A549 (cell line): ENCODE data around the gene C8B. TPM values are rescaled to one million over a fixed set of nuclear protein-coding genes. Genes with fewer than 3 reads are reported as not detected.

Experiments used
- ATAC-seq, 2 experiments: fragments of 200-7000 bp in 1 of 2; fragments of >200 bp in 1 of 2; cut with Nextera tagmentation in 1 of 2; cut with Tn5 transposase in 1 of 2; 3 replicates each; pipeline versions ENCODE4 v1.8.0 to v1.9.1; 2018 to 2020; ENCODE audit warnings: mild to moderate bottlenecking in 1 of 2, moderate library complexity in 1 of 2
- CTCF ChIA-PET: fragments of 300-600 bp; sonication (Branson Sonifier 250); formaldehyde crosslinking; extraction: SDS; loops from one replicate; lab custom pipeline; 2021; ENCODE audit warnings: antibody characterized with exemption, inconsistent platforms; lab: Yijun Ruan, JAX
- POLR2A ChIA-PET: fragments of 350-600 bp; formaldehyde crosslinking; extraction: SDS; loops from one replicate; lab custom pipeline; 2021; ENCODE audit warnings: antibody characterized with exemption, inconsistent platforms; lab: Yijun Ruan, JAX
- DNase-seq, 2 experiments: peaks; one replicate each; pipeline versions ENCODE4 v3.0.0 to v3.0.0-alpha.2; 2011 to 2016; ENCODE audit warnings: low read depth in 1 of 2, low spot score in 1 of 2
- FAIRE-seq: peaks from 2 replicates; lab custom pipeline; 2011; peaks lifted over from hg19 to GRCh38; lab: Jason Lieb, UNC
- H3K27ac ChIP-seq, 2 experiments: fragments of >200 bp; sonication (Bioruptor Twin); formaldehyde crosslinking; 3 replicates each; pipeline ENCODE4 v1.5.1; 2016 to 2017
- H3K4me1 ChIP-seq: fragments of >200 bp; sonication (Bioruptor Twin); formaldehyde crosslinking; 3 replicates; pipeline ENCODE4 v1.6.1; 2016
- H3K4me2 ChIP-seq: fragments of >200 bp; sonication (Bioruptor Twin); formaldehyde crosslinking; 3 replicates; pipeline ENCODE4 v1.6.1; 2016
- H3K4me3 ChIP-seq: fragments of >200 bp; sonication (Bioruptor Twin); formaldehyde crosslinking; 3 replicates; pipeline ENCODE4 v1.5.1; 2016
- H3K9me3 ChIP-seq: fragments of >200 bp; sonication (Bioruptor Twin); formaldehyde crosslinking; 3 replicates; pipeline ENCODE4 v1.6.1; 2016
- CBX2 ChIP-seq: fragments of 200-600 bp; sonication (generic); IDR thresholded peaks from 2 replicates; pipeline ENCODE4 v1.6.1; 2016; ENCODE audit warnings: low read depth, mild to moderate bottlenecking, borderline replicate concordance
- EHMT2 ChIP-seq: fragments of 200-600 bp; sonication (generic); IDR thresholded peaks from 2 replicates; pipeline ENCODE4 v1.6.1; 2016; ENCODE audit warnings: antibody characterized with exemption, low read depth, mild to moderate bottlenecking, moderate library complexity
- GATA3 ChIP-seq: IDR thresholded peaks from 2 replicates; pipeline ENCODE4 v1.6.1; 2012; ENCODE audit warnings: borderline replicate concordance
- HDAC2 ChIP-seq: fragments of 200-600 bp; sonication (generic); IDR thresholded peaks from 2 replicates; pipeline ENCODE4 v1.6.1; 2016
- HMGXB4 ChIP-seq: fragments of 250-450 bp; sonication (Bioruptor Pico); IDR thresholded peaks from 2 replicates; pipeline ENCODE4 v1.5.0; 2021; ENCODE audit warnings: mild to moderate bottlenecking, moderate library complexity, borderline replicate concordance
- HOXA7 ChIP-seq: fragments of 250-450 bp; sonication (Bioruptor Pico); IDR thresholded peaks from 2 replicates; pipeline ENCODE4 v1.5.0; 2020; ENCODE audit warnings: mild to moderate bottlenecking, moderate library complexity
- HOXB13 ChIP-seq: fragments of 250-450 bp; sonication (Bioruptor Pico); IDR thresholded peaks from 2 replicates; pipeline ENCODE4 v1.5.0; 2020; ENCODE audit warnings: low read depth, mild to moderate bottlenecking, moderate library complexity
- MYC ChIP-seq: IDR thresholded peaks from 2 replicates; pipeline ENCODE4 v1.6.1; 2012; ENCODE audit warnings: mild to moderate bottlenecking, inconsistent platforms, low read length, improper control_type of control experiment, borderline replicate concordance
- NPAS2 ChIP-seq: fragments of 250-450 bp; sonication (Bioruptor Pico); IDR thresholded peaks from 2 replicates; pipeline ENCODE4 v1.8.0; 2022; ENCODE audit warnings: mild to moderate bottlenecking, moderate library complexity, borderline replicate concordance
- NR3C1 ChIP-seq: fragments of >200 bp; sonication (Bioruptor Twin); formaldehyde crosslinking; IDR thresholded peaks from 3 replicates; pipeline ENCODE4 v1.6.1; 2017
- PBX3 ChIP-seq: IDR thresholded peaks from 2 replicates; pipeline ENCODE4 v1.6.1; 2012
- RARB ChIP-seq: fragments of 250-450 bp; sonication (Bioruptor Pico); IDR thresholded peaks from 2 replicates; pipeline ENCODE4 v1.8.0; 2021; ENCODE audit warnings: mild to moderate bottlenecking, moderate library complexity
- RCOR1 ChIP-seq: fragments of 150-350 bp; IDR thresholded peaks from 2 replicates; pipeline ENCODE4 v1.6.1; 2014; ENCODE audit warnings: antibody characterized with exemption, low read length, low read depth
- TFCP2L1 ChIP-seq: fragments of 250-450 bp; sonication (Bioruptor Pico); IDR thresholded peaks from 2 replicates; pipeline ENCODE4 v1.5.0; 2021; ENCODE audit warnings: mild to moderate bottlenecking
- ZFP36 ChIP-seq: fragments of 450-650 bp; IDR thresholded peaks from 2 replicates; pipeline ENCODE4 v1.6.1; 2014; ENCODE audit warnings: borderline replicate concordance; ENCODE audit not compliant: partially characterized antibody
- ZNF302 ChIP-seq: fragments of 250-450 bp; sonication (Bioruptor Pico); IDR thresholded peaks from 2 replicates; pipeline ENCODE4 v1.9.0; 2021; ENCODE audit warnings: inconsistent platforms, mild to moderate bottlenecking, moderate library complexity
- ZSCAN20 ChIP-seq: fragments of 250-450 bp; sonication (Bioruptor Pico); IDR thresholded peaks from 2 replicates; pipeline ENCODE4 v1.8.0; 2022; ENCODE audit warnings: mild to moderate bottlenecking, moderate library complexity
- WGBS: methylation state at CpG from one replicate; pipeline ENCODE4 v1.1.6; 2017; ENCODE audit errors: missing lambda C conversion rate; 5-methylcytosine and 5-hydroxymethylcytosine counted together
- polyA plus RNA-seq, 4 experiments: library from polyadenylated mRNA; depleted of rRNA in 3 of 4; stranded (reverse); fragments of >200 nt; fragmentation: RNase III in 1 of 4; extraction: RNeasy Plus Mini Kit Qiagen cat#74134 plus additional on column Dnase treatment in 1 of 4; gene quantifications; 2 replicates in 3 of 4; 3 replicates in 1 of 4; pipeline ENCODE4 v1.2.3, GENCODE V29; 2011 to 2017
- TF ChIP-seq, protein P1 (sequence below): fragments of 150-350 bp; IDR thresholded peaks from 2 replicates; pipeline ENCODE4 v1.6.1; 2014; ENCODE audit warnings: low read depth, mild to moderate bottlenecking, low read length
- TF ChIP-seq, protein P2 (sequence below): fragments of >200 bp; sonication (Bioruptor Twin); formaldehyde crosslinking; IDR thresholded peaks from 2 replicates; pipeline ENCODE4 v1.6.1; 2016
- TF ChIP-seq, protein P3 (sequence below): fragments of >200 bp; sonication (Bioruptor Twin); formaldehyde crosslinking; IDR thresholded peaks from 3 replicates; pipeline ENCODE4 v1.6.1; 2016
- TF ChIP-seq, protein P4 (sequence below): fragments of 250-450 bp; sonication (Bioruptor Pico); IDR thresholded peaks from 2 replicates; pipeline ENCODE4 v1.5.0; 2020; ENCODE audit warnings: low read depth, mild to moderate bottlenecking, moderate library complexity

C8B gene
- polyA plus RNA-seq, 2 of the 4 experiments (the other 2 are of a cell fraction): not detected

GRCh38 chr1:56916630-56917029 lies 49.2 kb downstream of the C8B start:
- H3K9me3 ChIP-seq: no peaks in the 10 kb centered on the region
- ATAC-seq (no peak), FAIRE-seq (no peak), DNase-seq (no peak)
- H3K4me1 ChIP-seq: no peaks in the 10 kb centered on the region
- no peak for TF ChIP-seq NR3C1
- TF ChIP-seq TFCP2L1 (CRISPR knock-in tag): no peak
- no peak for TF ChIP-seq EHMT2
- TF ChIP-seq ZSCAN20 (CRISPR knock-in tag): no peak
- no peak for TF ChIP-seq NPAS2 (CRISPR knock-in tag)
- no peak for TF ChIP-seq RARB (CRISPR knock-in tag)
- no peak for TF ChIP-seq CBX2
- no peak for TF ChIP-seq ZFP36
- TF ChIP-seq, protein P1, sequence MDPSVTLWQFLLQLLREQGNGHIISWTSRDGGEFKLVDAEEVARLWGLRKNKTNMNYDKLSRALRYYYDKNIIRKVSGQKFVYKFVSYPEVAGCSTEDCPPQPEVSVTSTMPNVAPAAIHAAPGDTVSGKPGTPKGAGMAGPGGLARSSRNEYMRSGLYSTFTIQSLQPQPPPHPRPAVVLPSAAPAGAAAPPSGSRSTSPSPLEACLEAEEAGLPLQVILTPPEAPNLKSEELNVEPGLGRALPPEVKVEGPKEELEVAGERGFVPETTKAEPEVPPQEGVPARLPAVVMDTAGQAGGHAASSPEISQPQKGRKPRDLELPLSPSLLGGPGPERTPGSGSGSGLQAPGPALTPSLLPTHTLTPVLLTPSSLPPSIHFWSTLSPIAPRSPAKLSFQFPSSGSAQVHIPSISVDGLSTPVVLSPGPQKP: no peak
- no peak for TF ChIP-seq ZNF302 (CRISPR knock-in tag)
- WGBS: 3% methylated on average over 3 of the region's 3 CpGs
- POLR2A ChIA-PET: no interaction called here
- H3K4me2 ChIP-seq: no peak overlapping the region
- CTCF ChIA-PET: interaction anchor here (0.9 kb wide), 1 partner anchor 708 kb away, joined by 3 read pairs; no protein-coding TSS in a partner anchor
- H3K4me3 ChIP-seq: no peak overlapping the region
- H3K27ac ChIP-seq: no peak overlapping the region

- ChIA-PET CTCF (interaction anchor here (0.9 kb wide), 1 partner anchor 708 kb away, joined by 3 read pairs; no protein-coding TSS in a partner anchor), POLR2A (no interaction called here)
- 0% methylated on average over 3 of the region's 4 CpGs for WGBS
These were observed 49.9 kb downstream of the C8B start for GRCh38 chr1:56915960-56916359.

GRCh38 chr1:56912325-56912724 lies 53.5 kb downstream of the C8B start:
- ChIA-PET CTCF (no interaction called here), POLR2A (no interaction called here)
- no peak overlapping the region for H3K27ac ChIP-seq
- H3K9me3 ChIP-seq: no peaks in the 10 kb centered on the region
- no peaks in the 10 kb centered on the region for H3K4me1 ChIP-seq
- no peak overlapping the region for H3K4me3 ChIP-seq
- WGBS: 37% methylated on average over 10 of the region's 12 CpGs
- ATAC-seq (no peak), FAIRE-seq (no peak), DNase-seq (no peak)
- no peak overlapping the region for H3K4me2 ChIP-seq
- TF ChIP-seq, protein P2, sequence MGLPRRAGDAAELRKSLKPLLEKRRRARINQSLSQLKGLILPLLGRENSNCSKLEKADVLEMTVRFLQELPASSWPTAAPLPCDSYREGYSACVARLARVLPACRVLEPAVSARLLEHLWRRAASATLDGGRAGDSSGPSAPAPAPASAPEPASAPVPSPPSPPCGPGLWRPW: no peak
- TF ChIP-seq, protein P1: no peak
- TF ChIP-seq RCOR1: no peak
- no peak for TF ChIP-seq ZNF302 (CRISPR knock-in tag)
- TF ChIP-seq HDAC2: no peak
- TF ChIP-seq MYC: no peak
- TF ChIP-seq GATA3: no peak
- no peak for TF ChIP-seq EHMT2
- no peak for TF ChIP-seq HMGXB4
- no peak for TF ChIP-seq HOXB13
- no peak for TF ChIP-seq HOXA7 (CRISPR knock-in tag)
- no peak for TF ChIP-seq NPAS2 (CRISPR knock-in tag)

More at GRCh38 chr1:56915960-56916359, 49.9 kb downstream of the C8B start:
- Histone ChIP-seq H3K9me3 (no peaks in the 10 kb centered on the region), H3K4me3 (no peak overlapping the region), H3K4me2 (no peak overlapping the region), H3K4me1 (no peaks in the 10 kb centered on the region), H3K27ac (no peak overlapping the region)
- FAIRE-seq (no peak), ATAC-seq (no peak), DNase-seq (no peak)
- TF ChIP-seq, protein P3, sequence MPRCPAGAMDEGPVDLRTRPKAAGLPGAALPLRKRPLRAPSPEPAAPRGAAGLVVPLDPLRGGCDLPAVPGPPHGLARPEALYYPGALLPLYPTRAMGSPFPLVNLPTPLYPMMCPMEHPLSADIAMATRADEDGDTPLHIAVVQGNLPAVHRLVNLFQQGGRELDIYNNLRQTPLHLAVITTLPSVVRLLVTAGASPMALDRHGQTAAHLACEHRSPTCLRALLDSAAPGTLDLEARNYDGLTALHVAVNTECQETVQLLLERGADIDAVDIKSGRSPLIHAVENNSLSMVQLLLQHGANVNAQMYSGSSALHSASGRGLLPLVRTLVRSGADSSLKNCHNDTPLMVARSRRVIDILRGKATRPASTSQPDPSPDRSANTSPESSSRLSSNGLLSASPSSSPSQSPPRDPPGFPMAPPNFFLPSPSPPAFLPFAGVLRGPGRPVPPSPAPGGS: no peak
- TF ChIP-seq, protein P4, sequence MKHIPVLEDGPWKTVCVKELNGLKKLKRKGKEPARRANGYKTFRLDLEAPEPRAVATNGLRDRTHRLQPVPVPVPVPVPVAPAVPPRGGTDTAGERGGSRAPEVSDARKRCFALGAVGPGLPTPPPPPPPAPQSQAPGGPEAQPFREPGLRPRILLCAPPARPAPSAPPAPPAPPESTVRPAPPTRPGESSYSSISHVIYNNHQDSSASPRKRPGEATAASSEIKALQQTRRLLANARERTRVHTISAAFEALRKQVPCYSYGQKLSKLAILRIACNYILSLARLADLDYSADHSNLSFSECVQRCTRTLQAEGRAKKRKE: no peak
- TF ChIP-seq PBX3: no peak
